GM11168 (cell line): ENCODE data around the gene RGMA.
"Not testable (repeated sequence)": the region's sequence is repeated elsewhere in the genome, so short reads cannot be mapped to it uniquely, and the experiment has no call there.

Experiments used
- in situ Hi-C: fragments of 300-500 bp; cut with MboI; formaldehyde crosslinking; loops from one replicate; pipeline ENCODE4 v1.12.0; 2022; ENCODE audit warnings: low sequenced_read_pairs; ENCODE audit not compliant: unreplicated experiment

The RGMA gene

GRCh38 chr15:93068581-93069199, 20.3 kb downstream of the RGMA start:
- in situ Hi-C loops = no loop called here

DNA sequence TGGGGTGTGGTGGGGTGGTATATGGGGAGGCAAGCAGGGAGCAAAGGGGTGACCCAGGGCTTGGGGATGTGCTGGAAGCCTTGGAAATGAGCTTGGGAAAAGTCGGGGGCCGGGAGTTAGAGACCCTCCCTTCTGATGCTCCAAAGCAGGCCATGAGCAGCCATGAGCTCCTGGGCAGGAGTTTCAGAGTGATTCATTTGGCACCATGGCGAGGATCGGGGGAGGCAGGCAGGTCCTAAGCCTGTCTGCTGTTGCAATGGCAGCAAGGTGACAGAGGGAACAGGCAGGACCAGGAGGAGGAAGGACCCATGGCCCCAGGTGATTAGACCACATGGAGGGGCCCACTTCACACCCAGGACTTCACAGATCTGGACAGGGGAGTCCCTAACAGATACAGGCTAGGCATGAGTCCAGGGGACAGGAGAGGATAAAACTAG, 21.3 kb downstream of the RGMA start:
- in situ Hi-C loops = no loop called here

DNA sequence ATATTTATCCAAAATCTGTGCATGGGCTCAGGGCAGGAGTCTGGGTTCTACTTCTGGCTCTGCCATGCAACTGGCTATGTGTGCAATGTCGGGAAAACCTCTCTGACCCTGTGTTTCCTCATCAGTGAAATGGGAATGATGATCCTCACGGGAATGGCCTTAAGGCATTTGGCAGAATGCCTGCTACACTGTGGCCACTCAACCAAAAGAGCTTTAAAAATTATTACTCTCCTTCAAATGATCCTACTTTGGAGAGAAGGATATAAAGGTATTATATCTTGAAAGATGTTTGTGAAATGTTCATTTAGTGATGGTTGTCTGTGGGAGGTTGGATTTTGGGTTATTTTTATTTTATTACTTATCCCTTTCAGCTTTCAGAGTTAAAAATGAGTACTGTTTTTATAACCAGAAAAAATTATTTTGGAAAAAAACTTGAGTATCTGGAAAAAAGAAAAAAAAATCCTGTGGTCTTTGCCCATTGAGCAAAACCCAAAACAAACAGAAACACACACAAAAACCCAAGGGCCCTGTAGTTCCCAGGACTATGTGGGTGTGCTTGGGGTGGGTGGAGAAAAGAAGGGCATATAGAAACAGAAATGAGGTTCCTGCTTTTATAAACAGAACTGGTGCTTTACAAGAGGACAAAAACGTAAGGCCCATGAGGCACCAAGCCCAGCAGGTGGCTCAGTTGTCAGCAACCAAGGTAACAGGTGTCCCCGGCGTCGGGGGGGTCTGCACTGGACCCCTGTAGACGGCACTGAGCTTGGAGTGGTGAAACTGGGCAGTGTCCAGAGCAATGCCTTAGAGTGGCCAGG, 22.0 kb downstream of the RGMA start:
- in situ Hi-C loops = no loop called here

DNA sequence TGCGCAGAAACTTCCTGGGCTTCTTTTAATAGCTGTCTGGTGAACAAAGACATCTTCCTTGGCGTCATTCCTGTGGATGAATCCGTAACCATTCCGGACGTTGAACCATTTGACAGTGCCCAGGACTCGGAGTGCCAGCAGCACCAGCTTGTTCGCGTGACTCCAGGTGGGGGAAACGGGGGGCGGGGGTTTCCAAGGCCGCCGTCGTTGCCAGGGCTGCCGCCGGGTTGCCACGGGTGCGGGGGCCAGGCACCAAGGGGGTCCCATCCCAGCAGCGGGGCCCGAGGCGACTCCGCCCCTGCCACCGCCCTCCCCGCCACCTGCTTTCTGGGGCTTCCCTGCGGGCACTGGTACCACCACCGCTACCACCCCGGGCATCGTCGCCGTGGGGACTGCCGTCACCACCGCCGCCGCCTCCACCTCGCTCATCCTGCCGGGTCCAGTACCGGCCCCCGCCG, 22.8 kb downstream of the RGMA start:
- in situ Hi-C loops = no loop called here

GRCh38 chr15:93065641-93066045, 23.4 kb downstream of the RGMA start:
- in situ Hi-C loops = no loop called here

GRCh38 chr15:93063796-93064690, 25.0 kb downstream of the RGMA start:
- in situ Hi-C loops = no loop called here

GRCh38 chr15:93063262-93063671, 25.7 kb downstream of the RGMA start:
- in situ Hi-C loops = no loop called here

DNA sequence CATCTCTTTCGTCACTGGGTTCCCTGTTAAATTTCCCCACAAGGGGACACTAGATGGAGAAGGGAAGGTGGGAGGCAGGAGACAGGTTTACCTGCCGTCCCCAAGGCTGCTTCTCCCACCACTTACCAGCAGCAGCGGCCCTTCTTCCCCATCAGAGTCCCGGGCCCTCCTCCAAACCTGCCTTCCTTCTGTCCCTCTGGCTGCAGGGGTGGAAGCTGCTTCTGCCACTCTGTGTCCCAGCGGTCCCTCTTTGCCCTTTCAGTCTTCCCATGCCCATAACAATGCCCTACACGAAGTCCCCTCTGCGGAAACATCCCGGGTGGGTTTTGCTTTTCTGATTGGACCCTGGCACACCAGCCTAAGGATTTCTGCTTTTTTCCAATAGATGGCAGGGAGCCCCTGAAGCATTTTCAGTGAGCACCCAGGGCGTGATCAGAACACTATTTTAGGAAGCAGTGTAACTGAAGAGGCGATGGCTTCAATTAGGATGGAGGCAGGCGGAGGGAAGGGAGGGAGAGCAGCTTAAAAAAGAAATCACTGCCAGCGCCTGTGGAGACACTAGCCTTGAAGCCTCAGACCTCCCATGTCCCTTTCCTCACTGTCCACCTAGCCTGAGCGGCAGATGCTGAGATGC, 26.3 kb downstream of the RGMA start:
- in situ Hi-C loops = not testable (repeated sequence)

DNA sequence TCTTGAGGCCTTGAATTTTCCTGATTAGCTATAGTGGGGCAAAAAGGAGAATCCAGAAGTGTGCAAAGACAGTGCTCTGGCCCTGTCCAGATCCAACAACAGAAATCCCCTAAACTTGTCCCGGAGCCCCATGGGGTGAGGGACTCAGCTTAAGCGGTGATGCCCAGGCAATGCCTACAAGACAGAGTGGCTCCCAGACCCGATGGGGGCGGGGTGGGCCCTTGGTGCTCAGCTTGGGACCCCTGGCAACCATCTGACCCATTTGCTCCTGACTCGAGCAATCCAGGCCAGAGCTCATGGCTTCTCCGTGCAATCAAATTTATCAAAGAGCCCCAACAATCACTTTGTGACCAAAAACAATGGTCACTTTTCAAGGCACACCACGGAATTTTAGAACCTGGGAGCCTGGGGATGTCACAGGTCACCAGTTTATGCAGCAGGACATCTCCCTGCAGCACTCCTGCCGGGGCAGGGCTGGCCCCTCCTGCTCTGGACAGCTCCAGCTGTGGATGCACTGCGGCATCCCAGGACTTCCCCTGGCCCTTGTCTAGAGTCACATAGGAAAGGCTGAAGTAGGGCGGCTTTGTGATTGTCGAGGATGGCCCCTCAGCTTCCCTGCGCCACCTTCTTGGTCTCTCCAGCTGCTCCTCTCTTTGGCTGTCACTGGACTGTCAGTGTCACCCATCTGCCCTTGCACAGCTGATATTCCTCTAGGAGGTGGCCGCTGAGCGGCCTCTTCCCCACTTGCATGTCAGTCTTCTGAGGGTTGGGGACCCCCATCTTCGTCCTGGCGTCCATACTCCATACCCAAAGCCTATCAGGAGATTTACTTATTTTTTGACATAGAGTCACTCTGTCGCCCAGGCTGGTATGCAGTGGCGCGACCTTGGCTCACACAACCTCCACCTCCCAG, 28.4 kb downstream of the RGMA start:
- in situ Hi-C loops = no loop called here

GRCh38 chr15:93059442-93059841, 29.6 kb downstream of the RGMA start:
- in situ Hi-C loops = no loop called here

DNA sequence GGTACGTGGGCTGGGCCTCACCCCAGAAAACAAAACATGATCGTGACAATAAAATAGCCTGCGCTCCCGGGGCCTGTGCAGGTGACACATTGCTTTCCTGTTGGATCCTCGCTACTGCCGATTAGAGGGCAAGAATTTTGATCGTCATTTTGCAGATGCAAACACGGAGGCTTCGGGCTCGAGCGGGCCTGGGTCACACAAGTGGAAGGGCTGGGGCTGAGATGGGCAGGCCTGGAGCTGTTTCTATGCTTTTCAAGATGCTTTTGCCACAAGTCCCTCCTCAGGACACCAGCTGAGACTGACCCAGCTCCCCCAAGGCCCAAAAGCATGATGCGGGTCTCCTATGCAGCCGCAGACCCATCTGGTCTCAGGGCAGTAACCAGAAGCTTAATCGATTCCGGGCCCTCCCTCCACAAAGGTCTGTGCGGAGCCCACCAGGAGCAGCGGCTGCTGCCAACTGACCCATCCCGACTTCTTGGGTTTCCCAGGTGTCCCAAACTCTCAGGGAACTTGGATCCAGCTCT, 30.0 kb downstream of the RGMA start:
- in situ Hi-C loops = no loop called here

DNA sequence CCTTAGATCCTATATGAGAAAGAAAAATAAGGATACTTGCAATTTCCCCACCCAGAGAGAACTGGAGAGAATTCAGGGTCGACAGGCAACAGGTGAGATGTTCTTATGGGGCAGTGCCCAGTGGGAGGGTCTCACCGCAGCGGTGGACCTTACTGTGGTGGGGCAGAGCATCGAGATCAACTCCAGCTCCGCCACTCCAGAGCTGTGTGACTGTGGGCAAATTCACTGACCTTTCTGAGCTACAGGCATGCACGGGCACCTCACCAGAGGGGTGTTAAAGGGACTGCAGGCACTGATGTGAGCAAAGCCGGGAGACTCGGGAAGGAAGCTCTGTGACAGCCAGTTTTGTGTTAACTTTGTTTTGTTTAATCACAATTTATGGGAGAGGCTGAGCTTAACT, 30.9 kb downstream of the RGMA start:
- in situ Hi-C loops = no loop called here

DNA sequence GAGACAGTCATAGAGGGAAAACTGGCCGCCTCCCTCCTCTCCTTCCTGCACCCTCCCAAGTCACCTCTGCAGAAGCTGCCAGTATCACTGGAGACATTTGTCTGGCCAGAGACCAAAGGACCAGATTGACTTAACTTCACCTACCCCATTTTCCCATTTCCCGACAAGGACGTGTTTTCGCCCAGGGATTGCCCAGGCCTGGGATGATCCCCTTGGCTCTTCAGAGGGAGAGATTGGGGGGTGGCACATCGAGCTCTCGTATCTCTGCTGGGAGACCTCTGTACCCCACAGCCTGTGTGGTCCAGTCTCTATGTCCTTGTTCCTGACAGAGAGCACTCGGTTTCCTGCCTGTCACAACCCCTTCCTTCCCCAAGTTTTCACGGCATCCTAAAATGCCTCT, 31.4 kb downstream of the RGMA start:
- in situ Hi-C loops = no loop called here

GRCh38 chr15:93056836-93057235, 32.2 kb downstream of the RGMA start:
- in situ Hi-C loops = no loop called here

DNA sequence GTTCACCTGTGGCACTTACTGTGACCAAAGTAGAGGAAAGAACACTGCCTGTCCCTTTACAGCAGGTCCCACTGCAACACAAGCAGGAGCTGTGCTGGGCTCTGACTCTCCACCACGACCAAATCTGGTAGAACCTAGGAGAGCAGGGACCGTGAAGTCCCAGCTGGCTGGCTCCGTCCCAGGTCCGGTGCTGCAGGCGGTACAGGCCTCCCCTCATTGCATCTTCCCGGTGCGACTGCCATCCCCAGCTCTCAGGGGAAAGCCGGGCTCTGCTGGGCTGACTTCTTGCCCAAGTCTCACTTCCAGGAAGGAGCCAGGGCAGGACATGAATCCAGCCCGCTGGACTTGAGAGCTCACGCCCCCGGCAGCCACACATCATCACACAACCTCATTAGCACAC, 33.8 kb downstream of the RGMA start:
- in situ Hi-C loops = no loop called here

DNA sequence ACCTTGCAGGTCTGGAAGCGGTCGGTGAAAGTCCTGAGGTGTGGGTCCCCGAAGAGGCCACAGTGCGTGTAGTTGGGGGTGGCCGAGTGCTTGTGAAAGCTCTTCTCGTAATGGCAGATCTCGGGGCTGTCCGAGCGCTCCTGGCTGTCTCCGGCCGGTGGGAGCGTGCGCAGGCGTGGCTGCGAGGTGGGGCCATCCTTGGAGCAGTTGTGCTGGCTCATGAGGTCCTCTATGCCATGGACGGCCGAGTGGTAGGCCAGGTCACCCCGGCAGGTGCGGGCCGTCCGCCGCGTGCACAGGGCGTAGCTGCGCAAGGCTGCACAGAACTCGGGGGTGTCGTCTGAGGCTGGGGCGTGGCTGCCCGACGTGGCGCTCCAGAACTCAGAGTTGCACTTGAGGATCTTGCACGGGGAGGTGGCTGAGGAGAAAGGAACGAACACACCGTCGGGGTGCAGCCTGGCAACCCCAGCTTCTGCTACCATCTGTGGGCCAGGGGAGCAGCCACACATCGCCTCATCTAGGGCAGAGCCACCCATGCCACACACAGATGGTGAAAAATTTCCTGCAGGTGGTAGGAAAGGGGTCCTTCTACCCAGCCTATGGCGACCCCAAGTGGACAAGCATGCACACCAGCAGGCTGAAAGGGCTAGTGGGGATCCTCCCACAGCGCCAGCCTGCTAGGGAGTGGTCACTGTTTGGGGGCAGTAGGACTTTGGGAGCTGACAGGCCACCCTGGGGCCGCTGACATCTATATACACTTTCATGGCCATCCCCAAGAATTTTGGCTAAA, 36.7 kb downstream of the RGMA start:
- in situ Hi-C loops = no loop called here

GRCh38 chr15:93051236-93052089, 37.5 kb downstream of the RGMA start:
- in situ Hi-C loops = no loop called here
